Activated CD4-positive, CD25-positive, alpha-beta regulatory T cell treated with anti-CD3 and anti-CD28 coated beads, Interleukin-2, amount 50 U/mL, for 24 hours (primary cell): ENCODE data around the gene SH3RF3.
A peak's percentile ranks its signal among the peaks of the same experiment; 100 is the strongest.
"Not testable (repeated sequence)": the region's sequence is repeated elsewhere in the genome, so short reads cannot be mapped to it uniquely, and the experiment has no call there.

Experiments
- ATAC-seq, 2 donors: fragments of 150-1000 bp; cut with Tn5 transposase; one replicate each; pipeline ENCODE4 v1.10.0; 2021; ENCODE audit warnings: mild to moderate bottlenecking in 1 of 2, moderate library complexity in 1 of 2

The SH3RF3 gene

DNA sequence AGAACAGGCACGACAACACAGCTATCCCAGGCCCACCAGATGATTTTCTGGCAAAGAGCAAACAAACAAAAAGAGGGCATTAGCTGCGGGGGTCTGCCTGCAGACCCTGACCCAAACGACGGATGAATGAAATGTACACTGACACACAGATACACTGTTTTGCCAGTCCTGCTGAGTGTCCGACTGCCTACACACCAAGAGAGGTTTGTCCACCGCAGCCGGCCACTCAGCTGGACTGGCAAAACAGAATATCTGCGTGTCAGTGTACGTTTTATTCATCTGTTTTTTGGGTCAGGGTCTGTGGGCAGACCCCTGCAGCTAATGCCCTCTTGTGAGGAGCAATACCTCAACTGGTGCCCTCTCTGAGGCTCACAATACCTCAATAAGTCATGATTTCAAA is 10.7 kb upstream of the SH3RF3 start:
- no peak for ATAC-seq

DNA sequence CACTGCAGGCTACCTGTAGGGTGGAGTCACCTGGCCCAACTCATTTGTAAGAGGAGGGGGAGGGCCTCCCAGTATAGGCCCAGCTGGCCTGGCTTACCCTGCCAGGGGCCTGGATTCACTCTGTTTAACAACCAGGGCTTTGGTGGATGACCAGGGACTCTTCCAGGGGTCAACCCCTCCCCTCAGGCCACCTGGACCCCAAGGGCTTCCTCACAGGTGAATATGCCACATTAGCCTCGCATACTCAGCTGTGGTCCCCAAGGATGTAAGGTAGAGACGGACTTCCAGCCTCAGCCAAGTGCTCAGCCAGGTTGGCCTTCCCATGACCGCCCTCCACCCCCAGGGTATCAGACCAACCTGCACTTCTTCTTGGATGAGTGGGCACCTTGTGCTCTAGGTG is 8.8 kb upstream of the SH3RF3 start:
- ATAC-seq: no peak

DNA sequence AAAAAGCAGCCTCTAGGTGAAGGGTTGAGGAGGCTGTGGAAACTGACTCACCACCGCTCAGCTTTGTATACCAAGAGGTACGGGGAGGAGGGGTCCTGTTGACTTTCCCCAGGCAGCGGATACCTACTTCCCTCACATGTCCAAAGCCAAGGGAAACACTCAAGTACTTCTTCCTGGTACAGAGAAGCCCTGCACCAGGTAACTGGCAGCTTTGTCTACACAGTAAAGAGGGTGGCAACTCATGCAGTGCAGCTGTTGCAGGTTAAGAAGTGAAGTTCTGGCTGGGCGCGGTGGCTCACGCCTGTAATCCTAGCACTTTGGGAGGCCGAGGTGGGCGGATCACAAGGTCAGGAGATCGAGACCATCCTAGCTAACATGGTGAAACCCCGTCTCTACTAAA is 8.3 kb upstream of the SH3RF3 start:
- ATAC-seq: not testable (repeated sequence)

DNA sequence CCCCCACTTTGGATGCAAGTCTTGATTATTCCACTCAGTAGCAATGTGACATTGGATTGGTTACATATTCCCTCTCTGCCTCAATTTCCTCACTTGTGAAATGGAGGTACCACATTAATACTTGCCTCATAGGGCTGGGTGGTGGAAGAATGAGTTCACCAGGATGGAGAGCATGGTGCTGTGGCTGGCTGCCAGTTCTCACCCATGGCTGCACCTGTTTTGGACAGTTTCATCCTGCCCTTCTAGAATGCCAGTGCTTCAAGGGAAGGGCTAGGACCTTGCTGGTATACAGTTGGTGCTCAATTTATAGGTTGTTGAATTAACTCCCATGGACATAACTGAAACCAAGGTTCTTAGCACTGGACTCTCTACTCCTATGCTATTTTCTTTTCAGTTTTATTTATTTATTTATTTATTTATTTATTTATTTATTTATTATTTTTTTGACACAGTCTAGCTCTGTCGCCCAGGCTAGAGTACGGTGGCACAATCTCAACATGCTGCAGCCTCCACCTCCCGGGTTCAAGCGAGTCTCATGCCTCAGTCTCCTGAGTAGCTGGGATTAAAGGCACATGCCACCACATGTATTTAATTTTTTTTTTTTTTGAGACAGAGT is 5.3 kb upstream of the SH3RF3 start:
- ATAC-seq: no peak

DNA sequence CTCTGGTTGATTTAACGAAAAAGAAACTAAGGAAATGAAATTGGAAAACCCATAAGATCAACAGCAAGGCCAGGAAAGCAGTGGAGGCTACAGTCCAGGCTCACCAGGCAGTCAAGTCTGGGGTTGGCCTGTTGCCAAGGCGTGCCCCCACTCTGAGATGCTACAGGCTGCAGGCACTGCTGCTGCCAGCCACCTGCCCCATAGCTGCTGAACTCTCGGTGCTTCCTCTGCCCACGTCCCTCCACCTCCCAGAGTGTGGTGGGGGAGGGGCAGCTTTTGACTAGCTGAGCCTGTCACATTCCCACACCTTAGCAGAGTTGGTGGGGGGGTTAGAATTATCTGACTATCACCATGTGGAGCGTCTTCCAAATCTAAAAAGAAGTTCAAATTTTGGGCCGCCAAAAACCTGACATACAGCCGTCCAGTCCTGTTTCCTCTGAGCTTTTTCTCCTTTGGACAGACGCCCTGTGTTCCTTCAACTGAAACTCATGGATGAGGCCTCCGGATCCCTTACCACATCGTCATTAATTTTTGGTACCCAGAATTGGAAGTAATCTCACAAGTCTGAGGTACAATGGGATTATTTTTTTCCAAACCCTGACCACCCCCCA is 3.9 kb upstream of the SH3RF3 start:
- ATAC-seq: no peak

DNA sequence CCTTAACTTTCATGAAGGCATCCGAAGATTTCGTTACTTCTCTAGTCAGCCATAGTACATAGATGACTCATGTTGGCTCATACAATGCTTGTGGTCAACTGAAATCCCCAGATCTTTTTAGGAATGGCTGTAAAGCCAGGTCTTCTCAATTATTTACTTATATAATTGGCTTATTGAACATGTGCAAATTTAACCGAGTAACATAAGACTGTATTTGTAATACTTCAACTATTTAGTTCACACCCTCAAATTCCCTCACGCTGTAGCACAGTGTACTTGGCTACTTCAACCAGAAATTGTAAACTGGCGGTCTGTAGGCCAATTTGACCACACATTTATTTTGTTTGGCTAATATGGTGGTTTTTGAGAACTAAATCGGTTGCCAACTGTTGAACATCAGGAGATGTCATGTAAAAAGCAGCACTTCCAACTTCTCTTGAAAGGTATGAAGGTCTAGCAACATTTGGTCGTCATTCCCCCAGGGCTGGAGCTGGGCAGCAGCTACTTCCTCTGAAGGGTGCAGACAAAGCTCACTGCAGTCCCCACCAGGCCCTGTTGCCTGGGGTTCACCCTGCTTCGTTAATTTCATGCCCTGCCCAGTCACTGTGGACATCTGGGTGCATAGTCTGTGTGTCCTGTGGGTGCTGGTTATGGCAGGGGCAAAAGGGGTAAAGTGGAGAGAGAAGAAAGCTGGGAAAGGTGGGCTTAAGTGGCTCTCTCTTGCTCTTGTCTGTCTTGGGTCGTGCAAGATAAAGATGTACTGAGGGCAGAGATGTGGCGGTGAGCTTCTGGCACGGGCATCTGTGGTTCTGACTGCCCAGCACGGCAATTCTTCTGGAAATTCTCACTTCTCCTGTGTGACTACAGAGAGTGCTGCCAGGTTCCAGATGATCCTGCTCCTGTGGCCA is 3.2 kb upstream of the SH3RF3 start:
- ATAC-seq: no peak

DNA sequence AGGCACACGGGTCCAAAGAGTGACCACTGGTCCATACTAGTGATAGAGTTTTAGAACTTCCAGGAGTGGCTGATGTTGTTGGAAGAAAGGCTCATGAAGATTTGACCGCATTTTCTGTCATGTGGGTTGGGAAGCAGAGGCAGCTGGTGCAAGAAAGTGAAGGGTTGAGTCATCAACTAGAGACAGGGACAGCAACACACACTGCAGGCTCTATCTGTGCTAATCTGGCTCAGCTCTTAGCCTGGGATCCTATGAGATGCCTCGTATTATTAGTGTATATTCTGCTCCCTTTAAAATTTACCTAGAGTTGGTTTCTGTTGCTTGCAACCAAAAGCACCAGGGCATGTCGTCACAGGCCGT is 2.5 kb upstream of the SH3RF3 start:
- ATAC-seq: no peak

DNA sequence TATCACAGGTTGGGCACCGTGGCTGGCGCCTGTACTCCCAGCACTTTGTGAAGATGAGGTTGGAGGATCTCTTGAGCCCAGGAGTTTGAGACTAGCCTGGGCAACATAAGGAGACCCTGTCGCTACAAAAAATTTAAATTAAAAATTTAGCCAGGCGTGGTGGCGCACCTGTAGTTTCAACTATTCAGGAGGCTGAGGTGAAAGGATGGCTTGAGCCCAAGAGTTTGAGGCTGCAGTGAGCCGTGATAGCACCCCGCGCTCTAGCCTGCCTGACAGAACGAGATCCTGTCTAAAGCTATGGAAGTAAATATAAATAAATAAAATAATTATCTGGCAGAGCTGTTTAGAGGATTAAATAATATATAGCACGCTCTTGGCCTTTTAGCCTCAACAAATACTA is 1.4 kb upstream of the SH3RF3 start:
- no peak for ATAC-seq

DNA sequence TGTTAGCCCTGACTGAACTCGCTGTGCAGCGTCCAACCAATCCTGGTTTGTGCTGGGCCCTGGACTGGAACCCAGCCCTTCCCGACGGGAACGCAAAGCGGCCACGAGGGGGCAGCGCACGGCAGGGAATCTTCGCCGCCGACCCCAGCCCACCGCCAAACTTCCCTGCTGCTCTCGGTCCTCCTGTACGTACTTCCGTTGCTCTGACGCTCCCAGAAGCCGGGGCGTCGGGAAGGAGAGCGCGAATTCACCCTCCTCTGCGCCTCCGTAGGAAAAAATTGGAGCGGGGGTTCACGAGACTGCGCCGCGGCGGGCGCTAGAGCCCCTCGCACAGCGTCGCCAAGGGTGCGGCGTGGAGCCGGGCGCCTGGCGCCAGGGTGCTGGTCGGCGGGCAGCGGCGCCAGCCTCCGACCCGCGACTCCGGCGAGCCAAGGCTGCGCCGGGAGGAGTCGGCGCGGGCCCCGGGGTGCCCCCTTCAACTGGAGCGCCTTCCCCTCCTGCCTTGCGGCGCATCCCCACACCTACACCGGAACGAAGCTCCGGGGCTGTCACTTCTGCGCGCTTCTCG is 873 bp upstream of the SH3RF3 start:
- ATAC-seq: peak; percentile 62 to 64

DNA sequence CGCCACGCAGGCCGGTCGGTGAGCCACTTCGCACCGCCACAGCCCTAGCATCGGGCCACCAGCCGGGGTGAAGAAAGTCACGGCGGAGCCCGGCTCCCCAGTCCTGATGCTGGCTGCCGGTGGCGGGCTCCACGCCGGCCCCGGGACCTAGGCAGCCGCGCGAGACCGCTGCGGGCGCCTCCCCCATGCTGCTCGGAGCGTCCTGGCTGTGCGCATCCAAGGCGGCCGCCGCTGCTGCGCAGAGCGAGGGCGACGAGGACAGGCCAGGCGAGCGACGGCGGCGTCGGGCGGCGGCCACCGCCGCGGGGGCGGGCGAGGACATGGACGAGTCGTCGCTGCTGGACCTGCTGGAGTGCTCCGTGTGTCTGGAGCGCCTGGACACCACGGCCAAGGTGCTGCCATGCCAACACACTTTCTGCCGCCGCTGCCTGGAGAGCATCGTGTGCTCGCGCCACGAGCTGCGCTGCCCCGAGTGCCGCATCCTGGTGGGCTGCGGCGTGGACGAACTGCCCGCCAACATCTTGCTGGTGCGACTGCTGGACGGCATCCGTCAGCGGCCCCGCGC is 433 bp downstream of the SH3RF3 start:
- peak; percentile 38 to 54 for ATAC-seq

DNA sequence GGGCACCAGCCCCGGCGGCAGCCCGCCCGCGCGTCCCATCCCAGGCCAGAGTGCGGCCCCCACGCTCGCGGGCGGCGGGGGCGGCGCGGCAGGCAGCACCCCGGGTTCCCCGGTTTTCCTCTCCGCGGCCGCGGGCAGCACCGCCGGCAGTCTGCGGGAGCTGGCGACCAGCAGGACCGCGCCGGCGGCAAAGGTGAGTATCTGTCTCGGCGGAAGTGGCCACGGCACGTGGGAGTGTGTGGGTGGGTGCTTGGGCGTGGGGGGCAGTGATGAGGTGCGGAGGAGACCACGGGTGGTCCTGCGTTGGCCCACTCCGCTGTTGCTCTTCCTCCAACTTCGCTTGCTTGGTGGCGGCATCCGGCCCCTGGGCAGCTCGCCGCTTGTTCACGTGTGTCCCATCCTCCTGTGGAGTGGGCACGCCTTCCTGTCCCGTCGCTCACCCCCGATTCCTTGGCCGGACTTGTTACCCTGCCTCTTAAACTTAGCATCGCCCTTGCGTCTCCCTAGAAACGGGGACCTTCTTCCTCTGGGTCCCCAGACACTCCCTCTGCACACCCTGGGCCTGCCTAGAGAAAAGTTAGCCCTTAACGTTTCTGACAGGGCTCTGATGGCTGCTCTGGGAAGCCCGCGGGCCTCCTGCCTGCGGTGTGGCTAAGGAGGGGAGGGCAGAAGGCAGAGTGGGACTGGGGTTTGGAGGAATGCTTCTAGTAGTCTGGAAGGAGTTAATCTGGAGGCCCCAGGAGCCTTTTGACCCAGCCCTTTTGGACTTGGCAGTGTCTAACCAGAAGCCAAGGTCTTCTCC is 1.1 kb downstream of the SH3RF3 start:
- no peak for ATAC-seq

DNA sequence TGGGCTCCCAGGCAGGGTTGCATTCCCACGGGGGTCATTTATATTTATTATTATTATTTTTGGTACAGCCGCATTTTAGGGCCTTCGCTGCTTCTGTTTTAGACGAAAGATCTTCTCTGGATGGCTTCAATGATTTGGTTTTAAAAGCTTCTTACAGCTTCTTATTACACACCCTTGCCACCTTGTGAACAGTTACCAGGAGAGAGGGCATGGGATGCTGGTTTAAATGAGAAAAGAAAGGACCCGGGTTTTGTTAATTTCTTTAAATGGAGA is 1.7 kb downstream of the SH3RF3 start:
- no peak for ATAC-seq

DNA sequence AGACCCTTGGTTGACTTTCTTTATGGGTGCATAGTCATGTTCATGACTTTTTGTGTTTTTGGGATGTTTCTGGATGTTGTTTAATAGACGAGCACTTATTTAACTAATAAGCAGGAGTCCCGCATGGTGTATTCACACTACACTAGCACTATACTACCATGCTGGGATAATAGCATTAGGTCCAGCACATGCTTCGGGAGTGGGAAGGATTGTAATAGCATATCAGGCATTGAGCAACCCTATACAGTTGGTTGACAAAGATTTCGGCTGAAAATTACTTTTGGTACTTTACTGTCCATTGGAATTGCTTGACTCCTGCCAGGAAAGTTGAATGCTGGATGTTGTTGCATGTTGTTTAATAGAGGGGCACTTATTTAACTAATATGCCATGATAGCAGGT is 2.8 kb downstream of the SH3RF3 start:
- no peak for ATAC-seq

DNA sequence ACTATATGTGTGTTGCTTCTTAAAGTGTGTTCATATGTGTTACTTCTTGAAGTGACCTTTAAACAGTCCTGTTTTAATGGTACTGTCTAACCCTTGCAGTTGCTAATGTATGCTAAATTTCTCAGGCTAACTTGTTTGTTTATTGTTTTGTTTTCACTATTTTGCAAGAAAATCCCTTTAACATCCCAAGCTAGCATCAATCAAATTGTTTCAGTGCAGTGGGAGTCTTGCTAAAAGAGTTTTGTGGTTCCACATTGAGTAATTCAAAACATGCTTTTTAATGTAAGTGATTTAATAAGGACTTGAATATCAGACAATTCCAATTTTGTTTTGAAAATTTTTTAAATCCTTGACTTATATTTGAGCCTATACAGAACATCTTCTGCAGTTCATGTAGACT is 3.6 kb downstream of the SH3RF3 start:
- ATAC-seq: no peak

DNA sequence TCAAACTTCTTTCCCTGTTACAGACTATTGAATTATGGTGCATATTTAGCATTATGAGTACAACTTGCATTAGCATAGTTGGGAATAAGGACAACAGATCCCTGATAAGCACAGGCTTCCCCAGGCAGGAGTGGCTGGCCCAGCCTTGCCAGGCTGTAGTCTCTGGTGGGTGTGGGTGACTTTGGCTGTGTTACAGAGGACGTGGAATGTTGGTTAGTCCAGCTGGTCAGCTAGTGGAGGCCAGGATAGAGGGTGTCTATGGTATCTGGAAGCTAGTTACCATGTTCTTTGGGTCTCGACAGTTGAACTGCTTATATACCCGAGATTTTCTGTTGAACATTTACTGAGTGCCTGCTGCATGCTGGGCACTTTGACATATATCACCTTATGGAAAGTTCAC is 4.7 kb downstream of the SH3RF3 start:
- no peak for ATAC-seq

DNA sequence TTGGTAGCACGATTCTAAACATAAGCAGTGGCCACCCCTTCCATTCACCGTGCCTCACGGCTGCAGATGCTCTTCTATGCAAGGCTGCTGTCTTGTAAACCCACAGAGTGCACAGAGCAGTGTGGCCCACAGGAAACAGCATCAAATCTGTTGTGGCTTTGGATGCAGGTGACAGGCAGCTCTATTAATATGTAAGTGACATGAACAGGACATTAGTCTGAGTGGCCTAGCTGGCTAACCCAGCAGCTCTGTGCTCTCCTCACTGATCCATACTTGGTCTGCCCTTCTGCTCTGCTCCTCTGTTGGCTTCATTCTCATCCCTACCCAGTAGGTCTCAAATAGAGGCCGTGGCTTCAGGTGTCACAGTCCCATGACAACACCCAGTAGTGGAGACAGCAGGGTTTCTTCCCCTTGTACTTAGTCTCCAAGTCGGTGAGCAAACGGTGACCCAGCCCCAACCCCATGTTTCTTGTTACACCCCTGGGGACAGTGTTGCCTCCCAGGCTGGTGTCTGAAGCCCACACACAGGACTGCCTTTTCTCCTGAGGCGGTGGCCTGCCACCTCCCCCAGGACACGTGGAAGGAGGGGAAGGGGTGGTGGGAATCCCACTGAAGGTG is 5.8 kb downstream of the SH3RF3 start:
- ATAC-seq: no peak

DNA sequence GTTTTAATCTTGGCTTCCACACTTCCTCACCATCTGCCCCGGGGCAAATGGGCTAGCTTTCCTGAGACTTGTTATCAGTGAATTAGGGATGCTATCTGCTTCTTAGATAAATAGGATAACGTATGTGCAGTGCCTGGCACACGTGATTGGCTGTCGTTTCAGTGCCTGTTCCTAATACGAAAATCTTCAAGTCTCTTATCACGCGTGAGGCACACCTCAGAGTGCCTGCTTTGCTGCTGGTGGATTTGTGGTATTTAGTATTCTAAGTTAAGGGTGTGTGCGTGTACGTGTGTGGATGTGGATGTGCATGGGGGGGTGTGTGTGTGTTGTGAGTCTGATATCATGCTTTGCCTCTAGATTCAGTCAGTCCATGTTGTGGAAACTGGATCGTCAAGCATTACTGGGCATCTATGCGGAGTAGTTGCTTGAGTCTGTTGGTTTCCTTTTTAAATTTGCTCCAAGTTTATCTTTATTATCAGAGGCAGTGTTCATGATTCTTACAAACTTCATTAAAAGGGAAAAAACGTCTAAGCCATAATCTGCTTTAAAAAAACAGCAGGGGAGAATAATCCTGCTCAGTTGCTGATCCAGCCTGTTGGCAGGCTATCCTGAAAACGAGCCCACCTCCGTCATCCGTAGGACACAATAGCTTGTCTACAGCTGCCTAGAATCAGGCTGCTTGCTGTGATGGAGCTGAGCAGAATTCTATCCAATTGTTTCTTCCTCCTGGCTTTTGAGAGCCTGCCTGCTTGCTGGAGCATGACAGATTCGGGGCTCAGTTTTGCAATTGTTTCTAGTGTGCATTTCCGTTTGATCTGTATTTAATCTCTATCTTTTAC is 6.6 kb downstream of the SH3RF3 start:
- ATAC-seq: no peak

DNA sequence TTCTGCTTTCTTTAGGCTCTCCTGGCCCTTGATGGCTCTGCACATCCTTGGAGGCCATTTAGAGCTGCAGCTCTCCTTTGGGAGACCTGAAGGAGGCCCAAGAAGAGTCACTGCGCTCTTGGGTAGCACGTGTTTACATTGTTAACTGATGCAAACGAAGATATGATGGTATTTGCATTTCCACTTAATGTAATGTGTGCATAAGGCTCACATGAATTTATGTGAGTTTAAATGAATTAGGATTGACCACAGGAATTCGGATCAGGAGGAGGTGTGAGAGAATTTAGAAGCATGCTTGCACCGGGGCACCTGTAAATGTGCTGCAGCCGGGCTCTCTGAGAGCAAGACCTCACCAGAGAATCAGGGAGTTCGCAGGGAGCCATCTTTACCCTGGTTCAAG is 7.5 kb downstream of the SH3RF3 start:
- no peak for ATAC-seq

DNA sequence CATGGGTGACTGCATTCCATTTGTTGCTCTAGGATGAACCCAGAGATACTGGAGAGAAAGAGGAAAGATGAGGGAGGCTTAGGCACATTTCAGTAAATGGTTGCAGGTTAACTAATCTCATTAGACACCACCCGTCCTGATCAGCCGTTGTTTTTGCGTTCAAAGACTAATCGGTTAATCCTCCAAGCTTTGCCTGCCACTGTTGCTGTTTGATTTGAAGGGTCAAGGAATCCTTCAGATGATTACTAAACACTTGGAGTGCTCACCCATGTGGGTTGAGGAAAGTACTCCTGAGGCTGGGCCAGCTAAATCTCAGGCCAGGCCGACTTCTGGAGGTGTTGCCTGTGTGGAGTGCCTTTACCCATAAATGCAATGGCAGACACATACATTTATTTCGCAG is 8.6 kb downstream of the SH3RF3 start:
- ATAC-seq: no peak

DNA sequence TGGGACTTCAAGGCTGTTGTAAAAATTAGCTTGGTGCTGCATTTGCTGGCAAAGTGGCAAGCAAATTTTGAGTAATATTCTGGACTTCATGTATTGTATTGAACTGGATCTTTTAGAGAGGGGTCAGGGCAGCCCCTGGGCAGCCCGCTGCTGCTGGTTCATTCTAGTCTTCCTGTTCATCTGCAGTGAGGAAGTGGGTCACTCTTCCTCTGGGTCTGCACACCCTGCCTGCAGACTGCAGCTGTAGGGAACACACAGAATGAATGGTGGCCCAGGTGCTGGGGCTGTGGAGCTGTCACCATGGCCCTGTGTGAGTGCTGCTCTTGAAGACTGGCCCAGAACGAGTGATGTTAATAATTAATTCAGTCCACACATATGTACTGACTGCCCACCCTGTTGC is 9.4 kb downstream of the SH3RF3 start:
- ATAC-seq: no peak

DNA sequence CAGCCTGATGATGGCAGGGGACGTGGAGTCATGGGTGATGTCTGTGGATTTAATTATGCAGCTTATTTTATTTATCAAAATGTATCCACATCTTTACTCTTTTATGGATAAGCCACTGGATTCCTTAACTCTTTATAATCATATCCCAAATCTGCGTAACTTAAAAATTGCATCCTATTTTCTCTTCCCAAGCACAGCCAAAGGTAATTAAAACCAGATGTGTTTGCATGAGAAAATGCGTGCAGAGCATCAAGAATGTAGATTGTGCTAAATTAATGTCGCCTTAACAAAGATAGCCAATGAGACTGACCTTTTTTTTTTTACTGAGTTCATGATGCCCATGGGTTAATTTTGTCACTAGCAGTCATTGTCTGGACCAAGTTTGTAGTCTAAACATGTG is 10.0 kb downstream of the SH3RF3 start:
- ATAC-seq: no peak
